Measurements from ENCODE around the gene PLPP4.

GRCh38 chr10:120574981-120575380, 118.0 kb downstream of the PLPP4 start:
- no peak for TF ChIP-seq CTCF (IDR thresholded peaks at IDR 0.05)
- no peak for TF ChIP-seq POLR2A (IDR thresholded peaks at IDR 0.05)
